A673 (cell line): Measurements from ENCODE around the gene CAB39. TPM values are rescaled to one million over a fixed set of nuclear protein-coding genes. Genes with fewer than 3 reads are reported as not detected.

Experiments
- BruUV-seq: library from RNA; stranded (reverse); fragments of 400-500 nt; replicated peaks from 2 replicates; lab custom pipeline; 2021; lab: Mats Ljungman, UMichigan
- CTCF ChIA-PET: fragments of 300-600 bp; sonication (Branson Sonifier 250); formaldehyde crosslinking; loops from one replicate; lab custom pipeline; 2022; ENCODE audit warnings: antibody characterized with exemption; lab: Charles Lee
- POLR2A ChIA-PET: fragments of 300-600 bp; sonication (Branson Sonifier 250); formaldehyde crosslinking; loops from one replicate; lab custom pipeline; 2022; ENCODE audit warnings: antibody characterized with exemption; ENCODE audit not compliant: low non-redundant PET; lab: Charles Lee
- DNase-seq: peaks from one replicate; pipeline ENCODE4 v3.0.0-alpha.2; 2015; ENCODE audit warnings: low spot score
- H3K27ac ChIP-seq: fragments of 200-600 bp; sonication (generic); 2 replicates; pipeline ENCODE4 v1.5.1; 2016; ENCODE audit warnings: mixed run types, low read depth, mild to moderate bottlenecking, mixed read lengths, antibody characterized with exemption, low read length; ENCODE audit not compliant: poor library complexity, severe bottlenecking
- H3K27me3 ChIP-seq: fragments of 200-600 bp; sonication (generic); replicated peaks from 2 replicates; pipeline ENCODE4 v1.6.1; 2017; ENCODE audit warnings: mixed run types, low read depth, mild to moderate bottlenecking, mixed read lengths, antibody characterized with exemption, low read length; ENCODE audit not compliant: insufficient read depth, poor library complexity
- H3K36me3 ChIP-seq: fragments of 200-600 bp; sonication (generic); 2 replicates; pipeline ENCODE4 v1.6.1; 2016; ENCODE audit warnings: mixed run types, mild to moderate bottlenecking, mixed read lengths, antibody characterized with exemption, low read length; ENCODE audit not compliant: insufficient read depth, poor library complexity, severe bottlenecking
- H3K4me1 ChIP-seq: fragments of 200-600 bp; sonication (generic); 2 replicates; pipeline ENCODE4 v1.6.1; 2017; ENCODE audit warnings: mixed run types, mild to moderate bottlenecking, mixed read lengths, antibody characterized with exemption, low read length; ENCODE audit not compliant: insufficient read depth, poor library complexity, severe bottlenecking
- H3K4me3 ChIP-seq: fragments of 200-600 bp; sonication (generic); 2 replicates; pipeline ENCODE4 v1.5.1; 2016; ENCODE audit warnings: low read depth, mixed run types, mild to moderate bottlenecking, mixed read lengths, low read length; ENCODE audit not compliant: poor library complexity, severe bottlenecking
- H3K9me3 ChIP-seq: fragments of 200-600 bp; sonication (generic); 2 replicates; pipeline ENCODE4 v1.6.1; 2016; ENCODE audit warnings: mixed run types, low read depth, mild to moderate bottlenecking, mixed read lengths, antibody characterized with exemption, low read length; ENCODE audit not compliant: poor library complexity, severe bottlenecking
- CTCF ChIP-seq: fragments of 300-800, 200-600 bp; sonication (generic); conservative IDR thresholded peaks from 2 replicates; pipeline ENCODE4 v1.5.1; 2017; ENCODE audit warnings: low read depth, mild to moderate bottlenecking, antibody characterized with exemption, low read length, moderate library complexity, mixed read lengths
- EZH2 ChIP-seq: fragments of 200-600 bp; sonication (generic); IDR thresholded peaks from 2 replicates; pipeline ENCODE4 v1.6.1; 2017; ENCODE audit warnings: borderline replicate concordance, low read depth, mild to moderate bottlenecking, mixed read lengths, antibody characterized with exemption, low read length; ENCODE audit not compliant: poor library complexity, severe bottlenecking
- intact Hi-C: fragments of 100-400 bp; cut with micrococcal nuclease; formaldehyde crosslinking; loops from one replicate; pipeline ENCODE4 v1.10.0; 2022; ENCODE audit not compliant: unreplicated experiment
- total RNA-seq: library from RNA; stranded (reverse); gene quantifications from 2 replicates; pipeline ENCODE4 v1.2.3, GENCODE V29; 2021

CAB39 gene
- total RNA-seq, 1 experiment from 2014 or later = 58.2 TPM

- Histone ChIP-seq H3K27me3 (no peaks in the 10 kb centered on the region), H3K4me3 (no peak overlapping the region), H3K36me3 (peaks cover 21% of the 10 kb centered on the region), H3K27ac (no peak overlapping the region), H3K9me3 (no peaks in the 10 kb centered on the region), H3K4me1 (no peaks in the 10 kb centered on the region)
- POLR2A ChIA-PET = no interaction called here
- CTCF ChIA-PET = no interaction called here
- no peak for DNase-seq
- no TSS peak for BruUV-seq
- intact Hi-C loops = no loop called here
- TF ChIP-seq CTCF (no peak), EZH2 (no peak)
Measured at GRCh38 chr2:230807729-230808128, 95.1 kb downstream of the CAB39 start.

GRCh38 chr2:230809015-230809414 lies 96.4 kb downstream of the CAB39 start:
- no peak for TF ChIP-seq EZH2
- TF ChIP-seq CTCF = no peak
- intact Hi-C loops = no loop called here
- no peak for DNase-seq
- no peak overlapping the region for H3K4me3 ChIP-seq
- H3K9me3 ChIP-seq = no peaks in the 10 kb centered on the region
- BruUV-seq = no TSS peak
- H3K36me3 ChIP-seq = peaks cover 21% of the 10 kb centered on the region
- H3K27me3 ChIP-seq = no peaks in the 10 kb centered on the region
- H3K27ac ChIP-seq = no peak overlapping the region
- CTCF ChIA-PET = no interaction called here
- POLR2A ChIA-PET = interaction anchor here (0.7 kb wide), 1 partner anchor 490 kb away, joined by 3 read pairs; no protein-coding TSS in a partner anchor
- no peaks in the 10 kb centered on the region for H3K4me1 ChIP-seq

DNA sequence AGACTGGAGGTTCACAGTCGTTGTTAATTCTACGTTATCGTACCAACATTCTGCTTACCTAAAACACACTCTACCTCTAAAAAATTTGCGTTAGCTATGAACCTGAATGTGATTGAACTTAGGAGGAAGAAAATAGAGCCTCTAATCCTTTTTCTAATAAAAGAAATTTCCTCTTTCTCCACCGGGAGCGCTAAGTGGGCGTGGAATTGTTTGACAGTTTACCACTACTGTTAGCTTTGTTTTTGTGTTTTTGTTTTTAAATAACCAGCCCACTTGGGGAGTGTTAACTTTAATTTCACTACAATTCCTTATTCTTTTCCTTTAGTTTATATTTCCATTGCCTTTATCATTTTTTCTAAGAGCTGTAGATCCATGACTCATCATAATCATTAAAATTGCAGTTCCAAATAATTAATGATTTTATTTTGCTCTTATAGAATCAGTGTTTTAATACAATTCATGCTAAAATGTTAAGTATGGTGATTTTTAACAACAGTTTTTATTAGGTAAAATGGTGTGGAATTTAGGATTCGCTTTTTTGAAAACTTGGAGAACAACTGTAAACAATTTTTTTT lies 97.1 kb downstream of the CAB39 start:
- ChIA-PET POLR2A (no interaction called here), CTCF (interaction anchor here (0.8 kb wide), 1 partner anchor 15 kb away, joined by 10 read pairs; no protein-coding TSS in a partner anchor)
- H3K4me3 ChIP-seq = no peak overlapping the region
- peak; percentile 11 for DNase-seq
- H3K4me1 ChIP-seq = no peaks in the 10 kb centered on the region
- intact Hi-C loops = no loop called here
- H3K27ac ChIP-seq = no peak overlapping the region
- TF ChIP-seq CTCF (peak; percentile 49; the same call in 1 of the 2 replicates), EZH2 (no peak)
- peaks cover 21% of the 10 kb centered on the region for H3K36me3 ChIP-seq
- BruUV-seq = no TSS peak
- H3K9me3 ChIP-seq = no peaks in the 10 kb centered on the region
- no peaks in the 10 kb centered on the region for H3K27me3 ChIP-seq
